GM12878 (cell line): ENCODE results near the gene RSPO3. TPM values are rescaled to one million over a fixed set of nuclear protein-coding genes. Genes with fewer than 3 reads are reported as not detected.

ENCODE experiments used
- ATAC-seq: fragments of 200-7000 bp; cut with Tn5 transposase; 3 replicates; pipeline ENCODE4 v1.9.1; 2020; ENCODE audit warnings: mild to moderate bottlenecking, moderate library complexity
- BruUV-seq: library from RNA; stranded (reverse); fragments of 400-500 nt; replicated peaks from 2 replicates; lab custom pipeline; 2021; lab: Mats Ljungman, UMichigan
- CTCF ChIA-PET: fragments of 300-600 bp; sonication (Branson Sonifier 250); formaldehyde crosslinking; extraction: SDS; loops from one replicate; lab custom pipeline; 2021; ENCODE audit warnings: inconsistent platforms; lab: Yijun Ruan, JAX
- POLR2A ChIA-PET: fragments of 350-600 bp; formaldehyde crosslinking; extraction: SDS; loops from one replicate; lab custom pipeline; 2021; ENCODE audit warnings: inconsistent platforms; lab: Charles Lee
- RAD21 ChIA-PET: fragments of 300-600 bp; sonication (Branson Sonifier 250); formaldehyde crosslinking; loops from one replicate; lab custom pipeline; 2023; ENCODE audit warnings: antibody characterized with exemption; ENCODE audit not compliant: unreplicated experiment; lab: Charles Lee
- SMC1A ChIA-PET: fragments of 300-600 bp; sonication (Branson Sonifier 250); formaldehyde crosslinking; loops from one replicate; lab custom pipeline; 2023; ENCODE audit not compliant: unreplicated experiment, uncharacterized antibody; lab: Charles Lee
- DNase-seq: peaks from one replicate; pipeline ENCODE4 v3.0.0-alpha.2; 2011; ENCODE audit warnings: low read depth, low spot score
- FAIRE-seq: peaks from 3 replicates; lab custom pipeline; 2011; peaks lifted over from hg19 to GRCh38; lab: Jason Lieb, UNC
- H2AFZ ChIP-seq: 2 replicates; pipeline ENCODE4 v1.6.0; 2011; ENCODE audit warnings: low read depth, low read length, control low read depth; ENCODE audit not compliant: control insufficient read depth
- H3K27ac ChIP-seq: 2 replicates; pipeline ENCODE4 v1.5.1; 2011; ENCODE audit warnings: control low read depth; ENCODE audit not compliant: control insufficient read depth, insufficient read depth
- H3K27me3 ChIP-seq, 2 experiments: replicated peaks in 1 of 2; 2 replicates each; pipeline versions ENCODE4 v1.6.0 to v1.6.1; 2011; ENCODE audit warnings: low read length in 1 of 2; ENCODE audit not compliant: control insufficient read depth in 2 of 2, insufficient read depth in 2 of 2
- H3K36me3 ChIP-seq, 2 experiments: 2 replicates each; pipeline ENCODE4 v1.5.1; 2011; ENCODE audit warnings: low read length in 1 of 2; ENCODE audit not compliant: control insufficient read depth in 2 of 2, insufficient read depth in 2 of 2
- H3K4me1 ChIP-seq: 2 replicates; pipeline ENCODE4 v1.6.1; 2011; ENCODE audit warnings: mild to moderate bottlenecking, low read length, moderate library complexity, mixed read lengths; ENCODE audit not compliant: control insufficient read depth, insufficient read depth
- H3K4me2 ChIP-seq: 2 replicates; pipeline ENCODE4 v1.6.0; 2011; ENCODE audit warnings: control low read depth; ENCODE audit not compliant: control insufficient read depth, insufficient read depth
- H3K4me3 ChIP-seq: fragments of 200-600 bp; sonication (generic); 2 replicates; pipeline ENCODE4 v1.5.1; 2016
- H3K79me2 ChIP-seq: 2 replicates; pipeline ENCODE4 v1.6.0; 2011; ENCODE audit warnings: low read length; ENCODE audit not compliant: control insufficient read depth, insufficient read depth
- H3K9ac ChIP-seq: 2 replicates; pipeline ENCODE4 v1.8.0; 2011; ENCODE audit warnings: low read length, control low read depth, mixed read lengths; ENCODE audit not compliant: control insufficient read depth, insufficient read depth
- H3K9me3 ChIP-seq: replicated peaks from 3 replicates; pipeline ENCODE4 v1.5.1; 2011; ENCODE audit warnings: mild to moderate bottlenecking, low read length; ENCODE audit not compliant: control insufficient read depth, insufficient read depth
- H4K20me1 ChIP-seq: 2 replicates; pipeline ENCODE4 v1.6.0; 2011; ENCODE audit not compliant: control insufficient read depth, insufficient read depth
- CREM ChIP-seq: IDR thresholded peaks from 2 replicates; pipeline ENCODE4 v1.6.1; 2014; ENCODE audit warnings: antibody characterized with exemption, low read depth
- CTCF ChIP-seq, 3 experiments: IDR thresholded peaks in 2 of 3; conservative IDR thresholded peaks in 1 of 3; 2 replicates each; pipeline ENCODE4 v1.5.1; 2011; ENCODE audit warnings: low read depth in 3 of 3, low read length in 3 of 3, mild to moderate bottlenecking in 3 of 3, control low read depth in 2 of 3, moderate library complexity in 2 of 3, inconsistent platforms in 1 of 3, mixed read lengths in 1 of 3; ENCODE audit not compliant: control insufficient read depth in 2 of 3, insufficient read depth in 1 of 3; ENCODE audit errors: extremely low read depth in 1 of 3
- FOXK2 ChIP-seq: fragments of 450-650 bp; IDR thresholded peaks from 2 replicates; pipeline ENCODE4 v1.6.1; 2017; ENCODE audit warnings: mild to moderate bottlenecking, moderate library complexity
- IKZF2 ChIP-seq, 2 experiments: fragments of 450-650 bp; IDR thresholded peaks; 2 replicates each; pipeline ENCODE4 v1.6.1; 2017; ENCODE audit warnings: mild to moderate bottlenecking in 2 of 2, moderate library complexity in 2 of 2
- IRF3 ChIP-seq: fragments of 450-650 bp; IDR thresholded peaks from 2 replicates; pipeline ENCODE4 v1.6.1; 2014; ENCODE audit warnings: mild to moderate bottlenecking
- KLF5 ChIP-seq: fragments of 450-650 bp; IDR thresholded peaks from 2 replicates; pipeline ENCODE4 v1.6.1; 2014; ENCODE audit warnings: mild to moderate bottlenecking; ENCODE audit not compliant: partially characterized antibody
- NFYB ChIP-seq: IDR thresholded peaks from 2 replicates; pipeline ENCODE4 v1.6.1; 2011; ENCODE audit warnings: low read depth, mild to moderate bottlenecking, low read length, improper control_type of control experiment, moderate library complexity; ENCODE audit not compliant: insufficient read depth
- PAX5 ChIP-seq: IDR thresholded peaks from 2 replicates; pipeline ENCODE4 v1.6.1; 2011; ENCODE audit warnings: low read depth, low read length, borderline replicate concordance
- POLR2AphosphoS5 ChIP-seq: IDR thresholded peaks from 2 replicates; pipeline ENCODE4 v1.6.1; 2011; ENCODE audit warnings: mild to moderate bottlenecking, low read length, inconsistent platforms
- RB1 ChIP-seq: fragments of 450-650 bp; formaldehyde crosslinking; IDR thresholded peaks from 2 replicates; pipeline ENCODE4 v1.6.1; 2017; ENCODE audit warnings: mild to moderate bottlenecking, borderline replicate concordance
- RELA ChIP-seq: fragments of 450-650 bp; IDR thresholded peaks from 2 replicates; pipeline ENCODE4 v1.8.0; 2014; ENCODE audit warnings: borderline replicate concordance; ENCODE audit not compliant: partially characterized antibody
- SUZ12 ChIP-seq: fragments of 200-600 bp; sonication (generic); IDR thresholded peaks from one replicate; pipeline ENCODE4 v1.6.1; 2018; ENCODE audit warnings: antibody characterized with exemption, mild to moderate bottlenecking; ENCODE audit not compliant: unreplicated experiment
- TARDBP ChIP-seq: IDR thresholded peaks from 2 replicates; pipeline ENCODE4 v1.6.1; 2016; ENCODE audit warnings: borderline replicate concordance
- ZNF592 ChIP-seq: fragments of 450-650 bp; IDR thresholded peaks from 2 replicates; pipeline ENCODE4 v1.6.1; 2017; ENCODE audit warnings: mild to moderate bottlenecking, moderate library complexity
- WGBS: methylation state at CpG from one replicate; pipeline ENCODE4 v1.1.6; 2016; ENCODE audit warnings: low lambda C conversion rate; ENCODE audit not compliant: insufficient replicate concordance, insufficient coverage; ENCODE audit errors: missing lambda C conversion rate; 5-methylcytosine and 5-hydroxymethylcytosine counted together
- in situ Hi-C: fragments of 300-500 bp; cut with MboI; formaldehyde crosslinking; loops from 9 replicates; pipeline ENCODE4 v1.14.3; 2018; ENCODE audit warnings: mixed read lengths
- intact Hi-C: fragments of 100-400 bp; cut with micrococcal nuclease; formaldehyde crosslinking; loops from one replicate; pipeline ENCODE4 v1.14.2; 2022; ENCODE audit not compliant: unreplicated experiment
- polyA plus RNA-seq, 11 experiments: library from polyadenylated mRNA; depleted of rRNA in 4 of 11; unstranded in 6 of 11; stranded (reverse) in 5 of 11; fragments of >200 nt; fragmentation: Nextera tagmentation in 4 of 11; fragmentation: Illumina TruSeq in 1 of 11; extraction: Ambion mirVana in 4 of 11; extraction: Trizol in 1 of 11; gene quantifications; 1 replicate in 1 of 11; 2 replicates in 10 of 11; pipeline versions ENCODE4 v1.2.1 to v1.2.3, GENCODE V29; 2011 to 2016; ENCODE audit warnings: inconsistent platforms in 2 of 11, missing spikeins in 2 of 11, low read depth in 1 of 11
- total RNA-seq, 4 experiments: library from RNA; depleted of rRNA in 3 of 4; stranded (reverse); fragments of >200 nt in 3 of 4; fragmentation: Illumina TruSeq in 1 of 4; extraction: Trizol in 1 of 4; gene quantifications; 2 replicates each; pipeline versions ENCODE4 v1.2.1 to v1.2.3, GENCODE V29; 2013 to 2021

RSPO3 gene
- total and polyA plus RNA-seq, 10 of the 15 experiments (the other 5 are each of a cell fraction or from before 2014, with no cell fraction given): 0.16 TPM; not detected in 9

GRCh38 chr6:127092466-127092865 is 26.0 kb upstream of the RSPO3 start:
- in situ Hi-C loops: no loop called here
- CTCF ChIA-PET: no interaction called here

GRCh38 chr6:127094791-127095190 is 23.7 kb upstream of the RSPO3 start:
- ATAC-seq: no peak
- FAIRE-seq: no peak
- in situ Hi-C loops: no loop called here
- TF ChIP-seq TARDBP (no peak), ZNF592 (no peak), CTCF (IDR thresholded peaks at IDR 0.05 in 2 of 3, conservative IDR thresholded peaks at IDR 0.05 in 1 of 3; ENCODE audit: control insufficient read depth in 2 of 3, extremely low read depth in 1 of 3, insufficient read depth in 1 of 3, low read depth in 3 of 3, low read length in 3 of 3) (no peak), IRF3 (no peak), KLF5 (no peak), SUZ12 (no peak), IKZF2 (IDR thresholded peaks at IDR 0.05) (no peak), RB1 (no peak), NFYB (no peak)

More at GRCh38 chr6:127092466-127092865, 26.0 kb upstream of the RSPO3 start:
- ChIA-PET POLR2A (no interaction called here), SMC1A (no interaction called here), RAD21 (no interaction called here)
- no peak overlapping the region for H3K4me2 ChIP-seq
- no peak overlapping the region for H3K4me3 ChIP-seq
- FAIRE-seq (no peak), DNase-seq (no peak), ATAC-seq (no peak)
- no peak overlapping the region for H3K27ac ChIP-seq
- no peaks in the 10 kb centered on the region for H4K20me1 ChIP-seq
- H3K4me1 ChIP-seq: no peaks in the 10 kb centered on the region
- no peaks in the 10 kb centered on the region for H3K9me3 ChIP-seq
- no peak overlapping the region for H3K9ac ChIP-seq
- H3K27me3 ChIP-seq: no peaks in the 10 kb centered on the region
- no peaks in the 10 kb centered on the region for H3K36me3 ChIP-seq
- H3K79me2 ChIP-seq: no peaks in the 10 kb centered on the region
- BruUV-seq: no TSS peak
- H2AFZ ChIP-seq: no peak overlapping the region
- intact Hi-C loops: no loop called here
- WGBS: 26% methylated on average over 3 of the region's 3 CpGs
- no peak for TF ChIP-seq CREM
- TF ChIP-seq FOXK2: no peak
- no peak for TF ChIP-seq POLR2AphosphoS5
- no peak for TF ChIP-seq PAX5
- TF ChIP-seq RELA: no peak

More at GRCh38 chr6:127094791-127095190, 23.7 kb upstream of the RSPO3 start:
- ChIA-PET RAD21 (no interaction called here), POLR2A (no interaction called here), CTCF (interaction anchor here (1.1 kb wide), 1 partner anchor 39 kb away, joined by 3 read pairs; no protein-coding TSS in a partner anchor), SMC1A (no interaction called here)
- Histone ChIP-seq H2AFZ (no peak overlapping the region), H4K20me1 (no peaks in the 10 kb centered on the region), H3K4me1 (no peaks in the 10 kb centered on the region), H3K9ac (no peak overlapping the region), H3K27ac (no peak overlapping the region), H3K4me2 (no peak overlapping the region), H3K4me3 (no peak overlapping the region), H3K79me2 (no peaks in the 10 kb centered on the region), H3K36me3 (no peaks in the 10 kb centered on the region), H3K9me3 (no peaks in the 10 kb centered on the region), H3K27me3 (no peaks in the 10 kb centered on the region)
- DNase-seq: no peak
- intact Hi-C loops: no loop called here
- BruUV-seq: no TSS peak
- WGBS: 0% methylated on average over 1 of the region's 1 CpG
